Sciatic nerve (tissue), 2 donors: Measurements from ENCODE around the gene NTNG1. TPM values are rescaled to one million over a fixed set of nuclear protein-coding genes. Genes with fewer than 3 reads are reported as not detected.

Experiments
- ATAC-seq: fragments of 200-7000 bp; cut with Tn5 transposase; one replicate; pipeline ENCODE4 v1.9.1; 2020; ENCODE audit warnings: mild to moderate bottlenecking, moderate library complexity
- DNase-seq: peaks from one replicate; pipeline ENCODE4 v3.0.0-alpha.2; 2020; ENCODE audit warnings: low spot score
- intact Hi-C: fragments of 100-400 bp; cut with DNase I; formaldehyde crosslinking; loops from one replicate; pipeline ENCODE4 v1.14.2; 2022
- total RNA-seq: library from RNA; stranded (reverse); fragmentation: NEBNext Ultra II Directional; extraction: Animal tissue kit (Norgen Biotek cat#: 25700); gene quantifications from one replicate; pipeline ENCODE4 v1.2.1, GENCODE V29; 2021
- donor health status: DM: no; HTN: no; CAD: no.
- donor health status: DM: no; HTN: no; CAD: no.

The NTNG1 gene
- total RNA-seq, 1 donor from 2014 or later, result 8.2 TPM

DNA sequence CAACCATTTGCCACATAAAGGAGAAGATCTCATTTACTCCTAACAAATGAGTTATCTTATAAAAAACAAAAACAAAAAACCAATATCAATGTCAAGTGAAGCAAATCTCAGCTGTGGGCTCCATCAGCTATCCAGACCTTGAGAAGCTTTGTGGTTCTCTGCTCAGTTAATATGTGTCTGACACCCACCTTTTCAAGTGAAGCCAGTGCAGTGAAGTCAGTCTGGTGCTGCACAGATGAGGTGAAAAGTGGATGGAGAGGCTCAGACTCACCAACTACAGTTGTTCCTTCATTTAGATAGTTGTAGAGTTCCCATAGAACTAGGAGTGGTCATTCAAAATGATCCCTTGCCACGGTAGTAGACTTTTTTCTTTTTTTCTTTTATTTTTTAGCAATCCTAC, 106.8 kb downstream of the NTNG1 start:
- intact Hi-C loops, result no loop called here
- no peak for ATAC-seq
- no peak for DNase-seq

- intact Hi-C loops, result no loop called here
- no peak for DNase-seq
- no peak for ATAC-seq
Observed at GRCh38 chr1:107250169-107250568, 109.3 kb downstream of the NTNG1 start.

GRCh38 chr1:107251083-107251482, 110.2 kb downstream of the NTNG1 start:
- ATAC-seq (no peak), DNase-seq (no peak)
- intact Hi-C loops, result no loop called here

DNA sequence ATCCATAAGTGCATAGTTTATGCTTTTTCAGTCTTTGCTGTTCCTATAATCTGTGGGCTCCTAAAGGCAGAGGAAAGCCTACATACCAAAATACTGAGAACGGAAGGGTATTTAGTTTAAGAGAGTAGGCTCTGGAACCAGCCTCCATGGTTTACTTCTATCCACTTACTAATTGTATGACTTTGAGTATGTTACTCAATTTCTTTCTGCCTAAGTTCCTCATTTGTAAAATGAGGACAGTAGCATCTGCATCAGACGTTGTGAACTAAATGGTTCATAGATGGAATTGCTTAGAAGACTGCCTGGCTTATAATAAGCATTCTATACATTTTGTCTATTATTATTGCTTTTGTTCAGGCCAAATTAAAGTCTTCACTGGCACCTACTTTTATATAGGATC, 111.0 kb downstream of the NTNG1 start:
- intact Hi-C loops, result no loop called here
- no peak for ATAC-seq
- no peak for DNase-seq

DNA sequence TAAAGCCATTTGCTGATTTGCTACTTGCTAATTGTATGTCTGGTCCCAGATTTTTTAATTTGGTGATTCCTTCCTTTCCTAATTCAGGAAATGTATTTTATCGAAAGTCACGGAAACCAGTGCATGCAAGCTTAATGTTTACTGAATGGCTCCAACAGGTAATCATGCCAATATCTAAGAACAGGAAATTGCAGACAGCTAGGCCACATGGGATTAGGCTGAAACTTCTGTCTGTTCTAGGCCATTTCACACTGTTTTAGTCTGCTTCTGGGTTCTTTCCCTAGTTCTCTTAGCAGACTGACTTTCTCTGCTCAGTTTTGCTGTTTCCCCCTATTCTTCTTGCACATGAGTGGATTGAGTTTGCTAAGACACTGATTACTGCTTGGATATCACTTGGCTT, 111.4 kb downstream of the NTNG1 start:
- intact Hi-C loops, result no loop called here
- ATAC-seq, result no peak
- DNase-seq, result no peak

DNA sequence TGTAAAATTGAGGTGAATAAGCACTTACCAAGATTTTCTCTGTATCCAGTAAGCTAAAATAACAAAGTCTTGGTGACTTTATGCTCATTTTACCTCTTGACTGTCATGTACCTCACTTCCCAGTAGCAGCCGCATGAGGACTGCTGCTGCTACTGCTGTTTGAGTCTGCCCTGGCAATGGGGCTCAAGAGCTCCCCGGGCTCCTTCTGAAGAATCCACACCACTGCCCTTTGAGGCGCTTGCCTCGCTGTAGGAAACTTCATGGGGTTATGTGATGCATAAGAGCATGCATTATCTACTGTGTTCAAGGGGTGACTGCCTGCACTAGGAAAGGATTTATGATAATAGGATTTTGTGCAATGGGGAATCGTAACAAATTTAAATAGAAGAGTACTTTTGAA, 113.5 kb downstream of the NTNG1 start:
- DNase-seq, result no peak
- ATAC-seq, result no peak
- intact Hi-C loops, result no loop called here

- intact Hi-C loops, result no loop called here
- ATAC-seq (no peak), DNase-seq (no peak)
Observed at GRCh38 chr1:107255469-107255868, 114.6 kb downstream of the NTNG1 start.

- intact Hi-C loops, result no loop called here
- ATAC-seq, result no peak
- no peak for DNase-seq
Observed at GRCh38 chr1:107262467-107263286, 121.8 kb downstream of the NTNG1 start.

DNA sequence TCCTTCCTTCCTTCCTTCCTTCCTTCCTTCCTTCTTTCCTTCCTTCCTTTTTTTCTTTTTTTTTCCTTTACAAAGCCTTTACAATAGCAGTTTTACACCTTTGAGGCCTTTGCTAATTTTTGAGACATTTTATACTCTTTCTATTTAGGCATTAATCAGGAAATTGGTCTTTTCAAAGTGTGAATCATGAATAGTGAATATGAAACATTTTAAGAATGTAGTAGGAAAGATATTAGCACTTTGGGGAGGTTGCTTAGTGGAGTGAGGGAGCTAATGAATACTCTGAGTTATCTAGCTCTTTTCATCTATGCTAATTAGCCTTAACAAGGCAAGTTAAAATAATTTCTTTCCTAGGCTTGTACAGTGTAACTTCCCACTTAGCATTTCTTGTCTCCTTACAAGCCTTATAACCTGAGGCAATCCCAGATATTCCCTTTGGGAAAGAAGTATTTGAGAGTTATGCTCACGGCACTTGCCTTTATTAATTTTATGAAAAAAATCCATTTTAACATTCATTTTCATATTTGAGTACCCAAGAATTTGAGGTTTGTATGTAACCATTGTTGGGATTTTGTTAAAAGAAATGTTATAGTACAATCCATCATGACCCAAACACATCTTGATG, 122.6 kb downstream of the NTNG1 start:
- no peak for DNase-seq
- ATAC-seq, result no peak
- intact Hi-C loops, result no loop called here

- intact Hi-C loops, result no loop called here
- ATAC-seq, result no peak
Observed at GRCh38 chr1:107264007-107264406, 123.2 kb downstream of the NTNG1 start.

GRCh38 chr1:107264561-107264960, 123.7 kb downstream of the NTNG1 start:
- intact Hi-C loops, result no loop called here
- DNase-seq, result no peak
- ATAC-seq, result no peak

More at GRCh38 chr1:107264007-107264406, 123.2 kb downstream of the NTNG1 start:
- DNase-seq, result no peak

- ATAC-seq (no peak), DNase-seq (no peak)
- intact Hi-C loops, result no loop called here
Observed at GRCh38 chr1:107267489-107267888, 126.7 kb downstream of the NTNG1 start.

DNA sequence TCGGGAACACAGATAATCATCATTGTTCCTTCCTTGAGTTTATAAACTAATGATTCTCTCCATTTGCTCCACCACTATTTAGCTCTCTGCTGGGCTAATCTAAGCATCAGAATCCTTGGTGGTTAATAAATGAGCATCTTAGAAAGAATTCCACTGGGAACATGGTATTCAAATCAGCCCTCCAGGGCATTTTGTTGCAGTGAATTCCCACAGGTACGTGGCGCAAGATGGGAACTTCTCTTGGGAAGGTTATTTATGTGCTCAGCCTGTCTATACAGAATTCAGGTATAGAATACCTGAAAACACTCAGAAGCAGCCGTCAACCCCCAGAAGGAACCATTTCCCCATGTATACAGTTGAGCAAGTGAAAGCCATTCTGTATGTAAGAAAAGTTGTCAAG, 131.5 kb downstream of the NTNG1 start:
- no peak for ATAC-seq
- intact Hi-C loops, result no loop called here

GRCh38 chr1:107273515-107273914, 132.7 kb downstream of the NTNG1 start:
- intact Hi-C loops, result no loop called here

More for the DNA sequence above, 131.5 kb downstream of the NTNG1 start:
- no peak for DNase-seq

DNA sequence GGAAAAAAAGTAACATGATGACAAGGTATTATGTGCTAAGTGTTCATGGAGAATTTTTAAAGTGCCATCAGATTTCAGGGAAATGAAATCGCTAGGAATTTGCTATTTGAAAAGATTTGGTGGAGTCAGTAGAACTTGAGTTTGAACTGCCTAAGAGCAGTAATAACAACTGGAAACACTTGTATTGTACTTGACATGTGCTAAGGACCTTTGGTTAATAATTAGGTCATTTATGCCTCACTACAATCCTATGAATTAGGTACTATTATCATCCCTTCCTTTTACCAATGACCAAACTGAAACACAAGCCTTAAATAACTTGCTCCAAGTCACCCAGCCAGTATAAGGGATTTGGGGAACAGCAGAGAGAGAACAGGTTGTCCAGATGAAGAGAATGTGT, 133.4 kb downstream of the NTNG1 start:
- DNase-seq, result no peak
- ATAC-seq, result no peak
- intact Hi-C loops, result no loop called here

More at GRCh38 chr1:107273515-107273914, 132.7 kb downstream of the NTNG1 start:
- DNase-seq (no peak), ATAC-seq (no peak)

DNA sequence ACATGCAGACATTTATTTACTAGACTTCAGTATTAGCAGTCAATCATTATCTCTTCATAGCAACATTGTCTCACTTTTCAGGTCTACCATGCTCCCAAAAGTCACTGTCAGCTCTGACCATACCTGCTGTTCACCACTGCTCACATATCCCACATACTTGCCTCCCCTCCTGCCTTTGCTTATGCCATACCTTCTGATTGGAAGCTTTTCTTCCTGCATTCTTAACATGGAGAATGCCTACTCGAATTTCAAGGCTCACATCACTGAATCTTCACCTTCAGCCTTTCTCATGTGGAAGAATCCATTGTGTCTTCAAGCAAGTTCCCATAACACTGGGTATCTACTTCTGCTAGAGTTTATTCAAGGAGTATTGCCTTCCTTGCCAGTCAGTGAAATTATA, 135.4 kb downstream of the NTNG1 start:
- intact Hi-C loops, result no loop called here

GRCh38 chr1:107277022-107277421, 136.2 kb downstream of the NTNG1 start:
- intact Hi-C loops, result no loop called here

More for the DNA sequence above, 135.4 kb downstream of the NTNG1 start:
- no peak for DNase-seq
- ATAC-seq, result no peak

DNA sequence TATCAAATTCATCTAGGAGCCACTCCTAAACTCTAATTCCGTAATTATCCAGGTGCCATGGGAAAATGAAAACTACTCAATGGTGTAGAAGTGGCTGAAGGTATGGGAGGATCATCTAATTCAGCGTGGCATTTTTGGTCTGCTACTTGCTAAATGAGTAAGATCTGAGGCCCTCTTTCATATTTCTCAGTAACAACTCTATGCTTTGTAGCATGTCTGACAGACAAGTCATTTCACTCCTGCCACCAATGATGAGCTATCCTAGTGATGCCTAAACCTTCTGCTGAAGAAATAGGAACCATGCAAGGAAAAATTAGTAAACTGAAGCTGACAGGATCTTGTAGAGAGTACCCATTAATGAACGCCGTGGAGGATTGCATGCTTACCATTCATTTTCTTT, 145.3 kb downstream of the NTNG1 start:
- DNase-seq (no peak), ATAC-seq (no peak)
- intact Hi-C loops, result no loop called here

More at GRCh38 chr1:107277022-107277421, 136.2 kb downstream of the NTNG1 start:
- no peak for ATAC-seq
- DNase-seq, result no peak

GRCh38 chr1:107291987-107292386, 151.1 kb downstream of the NTNG1 start:
- intact Hi-C loops, result no loop called here
- ATAC-seq (no peak), DNase-seq (no peak)

GRCh38 chr1:107293901-107294613, 153.2 kb downstream of the NTNG1 start:
- ATAC-seq (no peak), DNase-seq (no peak)
- intact Hi-C loops, result no loop called here
